HG02938 (cell line): ENCODE data around the gene SPACA9.

Source experiments
- ATAC-seq: cut with Tn5 transposase; IDR thresholded peaks from one replicate; pipeline ENCODE4 v1.9.1; 2021; ENCODE audit warnings: mild to moderate bottlenecking, moderate library complexity; ENCODE audit not compliant: unreplicated experiment

The SPACA9 gene

GRCh38 chr9:132862533-132862932, 16.2 kb upstream of the SPACA9 start:
- no peak for ATAC-seq

GRCh38 chr9:132863096-132863495, 15.6 kb upstream of the SPACA9 start:
- ATAC-seq: no peak

GRCh38 chr9:132864277-132864676, 14.4 kb upstream of the SPACA9 start:
- ATAC-seq: no peak

- no peak for ATAC-seq
Measured at GRCh38 chr9:132864691-132865090, 14.0 kb upstream of the SPACA9 start.

GRCh38 chr9:132866898-132867297, 11.8 kb upstream of the SPACA9 start:
- ATAC-seq: no peak

- no peak for ATAC-seq
Measured at GRCh38 chr9:132869266-132869665, 9.4 kb upstream of the SPACA9 start.

GRCh38 chr9:132873403-132873802, 5.3 kb upstream of the SPACA9 start:
- ATAC-seq: no peak

- no peak for ATAC-seq
Measured at GRCh38 chr9:132875159-132875558, 3.5 kb upstream of the SPACA9 start.

- ATAC-seq: no peak
Measured at GRCh38 chr9:132876849-132877248, 1.8 kb upstream of the SPACA9 start.

- ATAC-seq: no peak
Measured at GRCh38 chr9:132877458-132877823, 1.3 kb upstream of the SPACA9 start.

GRCh38 chr9:132877824-132878694, 639 bp upstream of the SPACA9 start, which contains the start of gene AK8:
AK8 (minus strand) TSS chr9:132878284; CDS start chr9:132878255, 29 bp downstream.
- ATAC-seq: peak; percentile 66

GRCh38 chr9:132879457-132880323, 992 bp downstream of the SPACA9 start:
- no peak for ATAC-seq

GRCh38 chr9:132880324-132880661, 1.6 kb downstream of the SPACA9 start:
- ATAC-seq: no peak

GRCh38 chr9:132881826-132882225, 3.1 kb downstream of the SPACA9 start:
- no peak for ATAC-seq

GRCh38 chr9:132882616-132883015, 3.9 kb downstream of the SPACA9 start:
- ATAC-seq: no peak

- ATAC-seq: no peak
Measured at GRCh38 chr9:132883349-132884294, 4.9 kb downstream of the SPACA9 start.

- ATAC-seq: no peak
Measured at GRCh38 chr9:132885720-132886333, 7.1 kb downstream of the SPACA9 start.

- ATAC-seq: no peak
Measured at GRCh38 chr9:132886334-132886725, 7.6 kb downstream of the SPACA9 start.

GRCh38 chr9:132887181-132888120, 8.8 kb downstream of the SPACA9 start:
- ATAC-seq: no peak
